ENCODE data around the gene ST6GALNAC4. TPM values are rescaled to one million over a fixed set of nuclear protein-coding genes. Genes with fewer than 3 reads are reported as not detected.

Gene ST6GALNAC4
- total RNA-seq, 1 donor from 2014 or later, result 23.2 TPM

DNA sequence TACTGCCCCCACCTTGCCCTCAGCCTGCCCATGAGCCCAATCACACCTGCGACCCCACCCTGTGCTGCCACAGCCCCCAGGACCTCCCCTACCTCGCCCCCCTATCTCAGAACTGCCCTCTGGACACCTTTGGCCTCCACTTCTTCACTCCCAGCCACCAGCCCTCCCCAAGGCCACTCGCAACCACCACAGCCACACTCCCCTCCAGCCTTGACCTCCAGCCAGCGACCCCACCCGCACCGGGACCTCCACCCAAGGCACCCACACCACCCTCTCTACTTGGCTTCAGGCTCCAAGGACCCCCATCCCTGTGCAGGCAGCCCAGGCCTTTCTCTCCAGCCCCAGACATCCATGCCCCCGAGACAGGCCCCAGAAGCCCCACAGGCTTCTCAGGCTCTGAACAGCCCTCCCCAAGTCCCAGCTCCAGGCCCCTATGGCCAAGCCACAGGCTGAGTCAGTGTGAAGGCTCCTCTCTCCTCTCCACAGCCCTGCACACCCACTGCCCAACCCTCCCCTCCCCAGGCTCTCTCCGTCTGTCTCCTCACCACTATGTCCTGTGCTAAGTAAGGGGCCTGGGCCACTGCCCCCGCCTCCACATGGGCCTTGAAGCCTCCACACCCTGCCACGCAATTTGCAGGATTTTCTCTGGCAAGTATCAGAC lies 41.4 kb downstream of the ST6GALNAC4 start:
- intact Hi-C loops (cut with micrococcal nuclease), result no loop called here

DNA sequence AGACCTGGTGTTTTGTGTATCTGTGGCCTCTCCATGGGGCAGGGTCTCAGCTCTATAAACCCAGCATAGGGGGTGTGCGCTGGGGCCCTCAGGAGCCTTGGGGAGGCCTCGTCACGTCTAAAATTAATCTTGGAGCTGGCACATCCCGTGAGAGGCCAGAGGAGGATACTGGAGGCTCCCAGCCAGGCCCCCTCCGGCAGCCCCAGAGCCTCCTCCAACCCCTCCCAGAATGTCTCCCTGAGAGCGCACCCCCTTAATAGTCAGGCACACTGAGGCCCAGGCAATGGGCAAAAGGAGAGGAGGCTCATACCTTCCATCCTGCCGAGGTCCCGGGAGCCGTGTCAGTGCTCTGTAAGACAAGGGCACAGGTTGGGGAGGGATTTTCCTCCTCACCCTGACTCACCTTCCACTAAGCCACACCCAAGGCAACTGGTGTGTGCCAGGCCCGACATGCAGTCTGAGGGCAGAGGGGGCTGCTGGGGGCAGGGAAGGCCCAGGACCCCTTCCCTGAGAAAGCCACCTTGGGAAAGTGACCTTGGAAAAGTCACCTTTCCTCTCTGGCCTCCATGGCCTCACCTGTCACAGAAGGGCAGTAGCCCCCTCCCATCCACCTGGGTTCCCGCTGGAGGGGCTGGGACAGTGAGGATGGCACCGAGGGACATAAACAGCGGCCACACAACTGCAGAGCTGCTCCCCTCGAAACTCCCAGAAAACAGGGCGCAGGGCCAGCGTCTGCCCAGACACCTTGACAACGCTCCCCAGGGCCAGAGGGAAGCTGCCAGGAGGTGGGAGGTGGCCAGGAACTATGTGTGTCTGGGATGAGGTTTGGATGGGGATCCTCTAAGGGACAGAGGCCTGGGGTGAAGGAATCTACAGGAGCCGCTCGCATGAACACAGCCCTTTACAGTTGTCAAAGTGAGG lies 42.3 kb downstream of the ST6GALNAC4 start:
- intact Hi-C loops (cut with micrococcal nuclease), result no loop called here

DNA sequence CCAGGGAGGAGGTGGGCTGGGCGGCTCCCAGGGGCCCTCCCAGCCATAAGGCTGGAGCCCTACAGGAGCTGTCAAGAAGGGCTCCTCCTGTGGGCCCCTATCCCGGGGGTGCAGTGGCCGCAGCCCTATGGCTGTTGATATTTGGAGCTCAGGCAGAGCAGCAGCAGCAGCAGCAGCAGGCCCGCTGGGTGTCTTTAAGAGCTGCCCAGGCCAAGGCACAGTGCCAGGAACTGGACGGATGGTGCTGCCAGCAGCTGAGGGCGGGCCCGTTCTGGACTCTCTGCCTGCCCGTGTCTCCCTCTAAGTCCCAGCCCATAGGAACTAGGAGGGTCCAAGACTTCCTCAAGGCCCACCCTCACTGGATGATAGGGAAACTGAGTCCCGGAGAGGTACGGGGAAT lies 43.0 kb downstream of the ST6GALNAC4 start:
- intact Hi-C loops (cut with micrococcal nuclease), result no loop called here

DNA sequence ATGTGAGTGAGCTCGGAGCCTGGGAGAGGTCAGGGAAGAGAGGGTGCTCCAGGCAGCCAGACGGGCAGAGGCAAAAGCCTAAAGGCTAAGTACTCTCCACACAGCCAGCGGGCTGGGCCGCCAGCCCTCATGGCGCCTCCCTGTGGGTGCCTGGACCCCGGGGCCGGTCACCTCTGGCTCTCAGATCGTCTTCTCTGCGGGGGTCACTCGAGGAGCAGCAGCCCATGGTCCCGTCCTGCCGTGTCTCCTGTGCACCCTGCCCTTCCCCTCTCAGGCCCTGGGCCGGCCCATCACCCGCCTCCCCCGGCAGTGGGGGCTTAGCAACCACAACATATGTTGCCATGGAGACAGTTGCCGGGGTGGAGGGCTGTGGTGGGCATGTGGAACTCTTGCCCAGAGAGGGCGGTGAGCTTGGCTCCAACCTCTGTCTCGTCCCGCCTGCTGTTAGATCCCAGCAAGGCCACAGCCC lies 43.6 kb downstream of the ST6GALNAC4 start:
- intact Hi-C loops (cut with micrococcal nuclease), result no loop called here

DNA sequence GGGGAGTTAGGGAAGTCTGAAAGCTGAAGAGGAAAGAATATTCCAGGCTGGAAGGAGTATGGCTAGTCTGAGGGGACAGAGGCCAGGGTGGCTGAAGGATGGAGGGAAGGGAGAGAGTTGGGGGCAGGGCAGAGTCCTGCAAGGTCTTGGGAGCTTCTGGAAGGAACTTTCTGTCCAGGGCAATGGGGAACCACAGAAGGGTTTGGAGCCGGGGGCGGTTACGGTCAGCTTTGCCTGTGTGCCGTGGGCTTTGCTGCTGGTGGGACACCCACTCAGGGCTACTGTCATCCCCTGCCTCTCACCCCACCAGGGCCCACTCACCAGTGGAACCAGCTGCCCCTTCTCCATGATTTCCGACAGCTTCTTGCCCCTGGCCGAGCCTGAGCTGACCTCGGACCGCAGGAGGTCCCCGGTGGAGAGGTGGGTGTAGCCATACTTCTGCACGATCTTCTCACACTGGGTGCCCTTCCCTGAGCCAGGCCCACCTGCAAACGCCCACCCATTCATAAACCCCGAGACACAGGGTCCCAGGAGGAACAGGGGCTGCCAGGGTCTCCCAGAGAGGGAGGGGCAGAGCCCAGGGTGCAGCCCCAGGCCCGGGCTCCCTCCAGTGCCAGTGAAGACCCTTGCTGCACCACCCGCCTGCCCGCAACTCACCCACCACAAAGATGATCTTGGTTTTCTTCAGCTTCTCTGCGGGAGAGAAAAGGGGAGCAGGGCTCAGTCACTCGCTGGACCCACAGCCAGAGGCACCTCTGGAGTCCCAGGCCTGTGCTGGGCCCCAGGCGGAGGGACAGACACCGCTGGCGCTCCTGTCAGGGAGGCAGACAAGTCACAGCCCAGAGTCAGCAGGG lies 44.2 kb downstream of the ST6GALNAC4 start:
- intact Hi-C loops (cut with micrococcal nuclease), result no loop called here

DNA sequence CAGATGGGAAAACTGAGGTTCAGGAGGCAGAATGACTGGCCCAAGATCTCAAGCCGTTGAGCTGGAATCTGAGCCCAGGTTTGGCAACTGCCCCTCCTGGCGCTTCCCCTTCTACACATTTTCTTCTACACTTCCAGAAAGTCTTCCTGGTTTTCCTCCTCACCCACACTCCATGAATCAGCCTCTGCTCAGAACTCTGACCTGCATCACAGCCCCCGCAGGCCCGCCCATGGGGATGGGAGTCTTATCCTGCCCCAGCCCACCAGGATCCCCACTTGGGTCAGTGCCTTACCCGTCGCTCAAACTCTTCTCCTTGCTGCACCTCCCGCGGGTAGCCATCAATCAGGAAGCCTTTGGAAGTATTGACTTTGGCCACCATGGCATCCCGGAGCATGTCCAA lies 45.3 kb downstream of the ST6GALNAC4 start:
- intact Hi-C loops (cut with micrococcal nuclease), result loop anchor here (2.0 kb wide), 2 partner anchors 49 to 85 kb away; partner anchors contain the start of gene CDK9

DNA sequence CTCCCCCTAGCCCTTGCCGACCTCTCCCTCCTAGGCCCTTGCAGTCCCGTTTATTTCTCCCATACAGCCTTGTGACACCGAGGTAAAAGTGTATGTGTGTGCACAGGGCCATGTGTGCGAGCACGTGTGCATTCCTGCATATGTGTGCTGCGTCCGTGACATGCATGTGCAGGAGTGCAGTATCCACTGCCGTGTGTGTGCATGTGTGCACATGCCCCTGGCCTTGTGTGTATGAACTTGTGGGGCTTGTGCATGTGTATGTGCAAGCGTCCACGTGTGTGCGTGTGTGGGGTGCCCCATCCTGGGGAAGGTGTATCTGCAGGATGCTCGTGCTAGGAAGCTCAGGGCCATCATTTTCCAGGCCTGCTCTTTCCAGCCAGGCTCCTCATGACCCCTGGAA lies 46.0 kb downstream of the ST6GALNAC4 start:
- intact Hi-C loops (cut with micrococcal nuclease), result loop anchor here (1.0 to 2.0 kb wide), 3 partner anchors 50 to 136 kb away; partner anchors contain the start of genes CDK9 and TOR2A

DNA sequence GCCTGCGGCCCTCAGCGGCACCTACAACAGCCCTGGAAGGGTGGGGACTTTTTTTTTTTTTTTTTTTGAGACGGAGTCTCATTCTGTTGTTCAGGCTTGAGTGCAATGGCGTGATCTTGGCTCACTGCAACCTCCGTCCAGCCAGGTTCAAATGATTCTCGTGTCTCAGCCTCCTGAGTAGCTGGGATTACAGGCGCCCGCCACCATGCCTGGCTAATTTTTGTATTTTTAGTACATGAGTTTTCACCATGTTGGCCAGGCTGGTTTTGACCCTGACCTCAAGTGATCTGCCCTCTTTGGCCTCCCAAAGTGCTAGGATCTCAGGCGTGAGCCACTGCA lies 46.7 kb downstream of the ST6GALNAC4 start:
- intact Hi-C loops (cut with micrococcal nuclease), result loop anchor here (1.0 to 2.0 kb wide), 3 partner anchors 51 to 135 kb away; partner anchors contain the start of genes CDK9 and TOR2A

DNA sequence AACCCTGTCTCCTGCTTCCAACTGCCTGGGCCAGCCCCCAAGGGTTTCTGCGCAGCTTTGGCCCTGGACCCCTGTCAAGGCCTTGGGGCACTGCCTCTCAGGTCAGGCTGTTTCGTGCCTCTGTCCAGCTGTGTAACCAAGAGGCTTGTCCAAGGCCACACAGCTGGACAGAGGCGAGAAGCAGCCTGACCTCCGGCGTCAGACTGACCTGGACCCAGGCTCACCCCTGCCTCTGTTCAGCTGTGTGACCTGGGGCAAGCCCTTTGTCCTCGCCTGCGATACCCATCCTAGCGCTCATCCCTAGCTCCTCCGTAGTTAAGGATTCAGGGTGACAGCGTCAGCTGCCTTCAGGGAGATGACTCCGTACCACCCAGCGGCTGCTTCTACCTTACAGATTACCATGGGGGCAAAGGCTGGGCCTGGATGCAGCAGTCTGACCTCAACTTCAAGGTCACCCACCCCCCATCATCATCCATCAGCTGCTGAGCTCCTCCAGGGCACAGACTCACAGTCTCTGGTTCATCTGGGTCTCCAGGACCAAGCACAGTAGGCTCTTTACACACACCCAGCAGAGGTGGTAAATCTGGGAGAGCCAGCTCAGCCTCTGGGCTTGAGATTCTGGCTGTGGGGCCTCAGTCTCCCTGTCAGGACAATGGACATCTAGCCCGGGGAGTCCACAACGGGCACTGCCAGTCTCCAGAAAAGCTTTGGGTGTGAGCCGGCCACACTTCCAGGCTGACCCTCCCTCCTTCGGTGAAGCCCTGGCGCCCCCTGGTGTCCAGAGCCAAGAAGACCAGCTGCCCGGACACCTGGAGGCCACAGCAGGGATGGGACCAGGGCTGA lies 47.3 kb downstream of the ST6GALNAC4 start:
- intact Hi-C loops (cut with micrococcal nuclease), result loop anchor here (1.0 to 2.0 kb wide), 3 partner anchors 51 to 134 kb away; partner anchors contain the start of genes CDK9 and TOR2A

DNA sequence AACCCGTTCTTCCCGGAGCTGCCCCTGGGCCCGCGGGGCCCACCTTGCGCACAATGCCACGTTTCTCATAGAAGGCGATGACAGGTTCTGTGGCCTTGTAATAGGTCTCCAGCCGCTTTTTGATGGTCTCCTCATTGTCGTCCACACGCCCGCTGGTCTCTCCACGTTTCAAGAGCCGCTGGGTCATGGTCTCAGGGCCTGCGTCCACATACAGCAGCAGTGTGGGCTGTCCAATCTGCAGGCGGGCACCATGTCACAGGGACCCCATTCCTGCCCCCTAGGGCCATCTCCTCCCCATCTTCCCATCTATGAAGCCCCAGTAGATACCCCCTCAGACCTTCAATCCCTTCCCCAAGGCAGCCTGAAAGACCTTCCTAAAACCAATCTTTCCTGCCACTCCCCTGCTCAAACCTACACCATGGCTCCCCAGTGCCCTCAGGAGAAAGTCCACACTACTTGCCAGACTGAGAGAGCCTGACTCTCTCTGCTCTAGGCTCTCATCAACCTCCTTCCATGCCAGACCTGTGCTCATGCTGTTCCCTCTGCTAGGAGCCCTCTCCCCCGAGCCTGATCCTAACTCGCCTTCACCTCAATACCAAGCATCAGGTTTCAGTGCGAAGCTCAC lies 48.5 kb downstream of the ST6GALNAC4 start:
- intact Hi-C loops (cut with micrococcal nuclease), result no loop called here

DNA sequence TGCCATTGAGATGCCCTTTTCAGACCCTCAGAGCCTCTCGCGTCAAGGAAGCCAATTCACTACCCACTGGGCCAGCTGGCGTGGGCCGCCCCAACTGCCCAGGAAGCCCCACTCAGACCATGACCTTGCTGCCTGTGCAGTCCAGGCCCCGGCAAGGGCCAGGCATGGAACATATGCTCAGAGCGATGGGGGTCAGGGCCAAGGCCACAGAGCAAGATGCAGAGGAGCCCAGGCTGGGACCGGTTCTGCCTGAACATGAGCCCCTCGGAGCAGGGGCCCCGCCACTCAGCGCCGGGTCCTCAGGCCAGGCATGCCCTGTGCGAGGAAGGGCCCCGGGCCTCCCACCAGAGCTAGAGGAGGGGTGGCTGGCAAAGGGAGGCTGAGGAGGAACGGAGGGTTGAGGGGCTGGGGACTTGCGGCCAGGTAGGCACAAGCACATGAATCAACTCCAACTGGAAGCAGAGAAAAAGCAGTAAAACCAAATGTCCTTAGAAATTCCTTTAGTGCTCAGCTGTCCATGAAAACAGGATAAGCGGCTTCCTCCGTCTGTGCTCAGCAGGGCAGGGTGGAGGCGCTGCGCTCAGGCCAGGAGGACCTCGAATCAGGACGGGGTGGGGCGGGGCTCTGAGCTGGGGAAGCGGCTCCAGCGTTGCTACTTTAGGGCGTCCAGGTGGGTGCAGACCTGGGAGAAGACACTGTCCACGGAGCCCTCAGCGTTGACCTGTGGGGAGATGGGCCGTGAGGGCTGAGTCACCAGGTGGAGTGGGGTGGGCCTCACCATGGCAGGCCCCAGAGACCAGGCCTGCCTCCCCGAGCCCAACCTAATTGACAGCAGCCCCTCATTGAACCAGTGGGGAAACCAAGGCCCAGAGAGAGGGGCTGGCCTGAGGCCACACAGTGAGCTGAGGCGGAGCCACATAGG lies 49.2 kb downstream of the ST6GALNAC4 start:
- intact Hi-C loops (cut with micrococcal nuclease), result no loop called here

DNA sequence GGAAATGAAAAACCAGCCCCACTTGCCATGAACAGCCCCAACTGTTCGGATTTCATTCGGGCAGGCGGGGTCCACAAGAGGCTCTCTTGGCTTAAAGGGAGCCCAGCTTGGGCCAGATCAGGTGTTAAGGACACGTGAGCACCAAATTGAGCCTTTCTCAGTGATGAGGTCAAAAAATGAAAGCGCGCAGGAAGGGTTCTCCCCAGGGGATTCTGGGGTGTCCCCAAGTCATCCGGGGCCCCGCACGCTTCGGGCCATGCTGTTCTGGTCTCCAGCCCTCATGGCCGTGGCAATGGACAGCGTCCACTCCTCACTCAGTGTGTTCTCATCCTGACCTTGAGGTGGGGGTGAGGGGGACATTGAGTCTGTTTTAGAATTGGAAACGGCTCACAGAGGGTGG lies 50.3 kb downstream of the ST6GALNAC4 start:
- intact Hi-C loops (cut with micrococcal nuclease), result no loop called here

DNA sequence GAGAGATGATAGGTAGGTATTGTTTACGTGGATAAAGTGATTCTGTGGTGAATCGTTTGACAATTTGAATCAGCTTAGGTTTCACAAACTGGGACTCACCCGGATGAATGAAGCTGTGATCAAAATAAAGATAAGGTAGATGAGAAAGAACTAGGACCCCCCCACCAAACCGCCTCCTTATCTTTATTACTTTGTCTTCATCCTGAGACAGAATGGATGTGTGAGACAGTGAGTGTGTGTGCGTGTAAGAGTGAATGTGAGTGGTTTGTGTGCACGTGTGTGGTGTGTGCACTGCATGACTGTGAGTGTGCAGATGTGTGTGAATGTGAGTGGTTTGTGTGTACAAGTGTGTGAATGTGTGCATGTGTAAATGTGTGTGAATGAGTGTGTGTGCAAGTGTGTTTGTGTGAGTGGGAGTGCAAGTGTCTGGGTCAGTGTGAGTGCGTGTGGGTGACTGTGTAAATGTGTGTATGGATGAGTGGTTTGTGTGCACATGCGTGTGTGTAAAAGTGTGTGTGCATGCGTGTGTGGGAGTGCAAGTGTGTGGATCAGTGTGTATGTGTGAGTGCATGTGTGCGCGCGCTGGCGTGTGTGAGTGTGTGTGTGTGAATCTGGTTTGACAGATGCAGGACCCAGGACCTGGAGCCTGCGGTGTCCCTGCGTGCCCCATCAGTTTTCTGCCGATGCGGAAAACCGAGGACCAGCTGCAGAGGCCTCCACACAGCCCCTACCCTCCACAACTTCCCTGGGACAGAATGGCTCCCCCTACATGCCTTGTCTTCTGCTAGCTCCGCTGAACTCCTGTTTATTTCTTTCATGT lies 51.0 kb downstream of the ST6GALNAC4 start:
- intact Hi-C loops (cut with micrococcal nuclease), result no loop called here

DNA sequence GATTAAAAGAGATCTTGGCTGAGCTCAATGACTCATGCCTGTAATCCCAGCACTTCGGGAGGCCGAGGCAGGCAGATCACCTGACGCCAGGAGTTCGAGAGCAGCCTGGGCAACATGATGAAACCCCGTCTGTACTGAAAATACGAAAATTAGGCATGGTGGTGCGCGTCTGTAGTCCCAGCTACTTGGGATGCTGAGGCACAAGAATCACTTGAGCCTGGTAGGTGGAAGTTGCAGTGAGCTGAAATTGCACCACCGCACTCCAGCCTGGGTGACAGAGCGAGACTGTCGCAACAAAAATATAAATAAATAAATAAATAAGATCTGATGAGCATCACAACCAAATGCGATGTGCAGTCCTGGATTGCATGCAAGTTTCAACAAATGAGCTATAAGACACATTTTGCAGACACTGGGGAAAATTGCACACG lies 53.6 kb downstream of the ST6GALNAC4 start:
- intact Hi-C loops (cut with micrococcal nuclease), result no loop called here

DNA sequence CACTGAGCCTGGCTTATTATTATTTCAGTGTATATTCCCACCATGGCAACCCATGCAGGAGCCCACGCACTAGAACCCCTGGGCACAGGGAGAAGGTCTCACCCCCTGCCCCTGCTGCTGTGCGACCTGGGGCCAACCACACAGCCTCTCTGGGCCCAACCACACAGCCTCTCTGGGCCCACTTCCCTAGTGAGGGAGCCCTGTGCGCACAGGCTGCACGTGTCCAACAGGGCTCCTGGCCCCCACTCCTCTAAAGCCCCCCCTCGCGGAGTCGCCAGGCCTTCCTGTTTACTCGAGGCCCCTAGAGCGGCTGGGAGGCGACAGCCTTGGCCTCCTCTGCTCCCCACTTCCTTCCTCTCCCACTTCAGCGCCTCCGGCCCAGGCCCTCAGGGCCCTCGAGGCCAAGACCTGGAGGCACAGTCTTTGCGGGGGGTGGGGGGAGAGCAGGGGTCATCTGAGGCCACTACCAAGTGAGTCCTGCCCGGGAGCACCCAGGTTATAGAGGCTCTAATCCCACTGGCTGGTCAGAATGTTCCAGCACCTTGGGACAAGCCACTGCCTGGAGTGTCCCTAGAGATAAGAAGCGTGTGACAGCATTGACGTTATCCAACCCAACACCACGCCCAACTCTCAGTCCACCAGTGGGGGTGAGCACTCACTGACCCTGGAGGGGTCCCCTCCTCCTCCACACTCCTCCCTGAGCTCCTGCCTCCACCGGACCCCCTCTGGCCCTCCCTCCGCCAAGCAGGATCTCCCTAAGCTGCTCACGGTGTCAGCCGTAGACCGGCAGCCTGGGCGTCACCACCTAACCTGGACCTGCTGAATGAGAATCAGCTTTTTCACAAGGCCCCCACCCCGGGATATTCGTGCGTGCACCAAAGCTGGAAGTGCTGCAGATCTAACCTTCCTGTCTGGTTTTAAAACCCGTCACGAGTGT lies 54.5 kb downstream of the ST6GALNAC4 start:
- intact Hi-C loops (cut with micrococcal nuclease), result no loop called here

DNA sequence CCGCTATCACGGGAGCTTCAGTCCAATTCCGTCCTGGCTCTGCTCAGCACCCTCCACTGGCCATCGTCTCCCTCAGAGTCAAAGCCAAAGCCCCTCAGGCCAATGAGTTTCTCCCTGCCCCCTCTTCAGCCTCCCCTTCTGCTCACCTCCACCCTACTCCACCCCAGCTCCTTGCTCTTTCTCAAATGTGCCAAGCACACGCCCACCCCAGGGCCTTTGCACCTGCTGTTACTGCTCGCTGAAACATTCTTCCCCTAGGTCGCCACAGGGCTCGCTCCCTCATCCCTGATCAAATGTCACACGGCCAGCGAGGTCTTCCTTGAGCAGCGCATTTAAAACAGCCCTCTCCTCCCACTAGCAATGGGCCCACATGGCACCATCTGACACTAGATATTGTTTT lies 56.1 kb downstream of the ST6GALNAC4 start:
- intact Hi-C loops (cut with micrococcal nuclease), result no loop called here

DNA sequence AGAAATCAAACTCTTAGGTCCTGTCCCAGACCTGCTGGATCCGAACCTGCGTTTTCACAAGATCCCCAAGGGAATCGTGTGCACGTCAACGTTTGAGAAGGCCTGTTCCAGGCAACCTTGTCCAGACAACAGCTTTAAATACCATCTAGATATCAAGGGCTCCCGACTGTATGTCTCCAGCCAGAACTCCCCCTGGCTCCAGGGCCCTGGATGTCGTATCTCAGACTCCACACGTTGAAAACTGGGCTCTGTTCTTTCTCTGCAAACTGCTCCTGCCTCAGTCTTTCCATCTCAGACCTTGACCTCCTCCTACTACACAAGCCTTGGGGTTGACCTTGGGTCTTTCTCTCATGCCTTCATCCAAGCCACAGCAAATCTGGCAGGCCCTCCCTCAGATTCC lies 56.6 kb downstream of the ST6GALNAC4 start:
- intact Hi-C loops (cut with micrococcal nuclease), result no loop called here
